ENCODE results near the gene VPS39. TPM values are rescaled to one million over a fixed set of nuclear protein-coding genes. Genes with fewer than 3 reads are reported as not detected.

Gene VPS39
- total RNA-seq, 4 donors from 2014 or later, result 59.1 to 101 (median 73.1) TPM

- Histone ChIP-seq H3K4me3 (no peak overlapping the region), H3K36me3 (no peaks in the 10 kb centered on the region), H3K9me3 (no peaks in the 10 kb centered on the region), H3K4me1 (no peaks in the 10 kb centered on the region), H3K27me3 (no peaks in the 10 kb centered on the region), H3K27ac (no peak overlapping the region)
- DNase-seq, result no peak
- intact Hi-C loops (cut with DNase I; ENCODE audit: low total_unique reads), result no loop called here
- TF ChIP-seq POLR2A (IDR thresholded peaks at IDR 0.05), result no peak
- TF ChIP-seq CTCF (IDR thresholded peaks at IDR 0.05), result no peak
Measured at GRCh38 chr15:42130246-42130986, 77.7 kb downstream of the VPS39 start.

- H3K36me3 ChIP-seq, result no peaks in the 10 kb centered on the region
- no peaks in the 10 kb centered on the region for H3K27me3 ChIP-seq
- no peak for TF ChIP-seq CTCF (IDR thresholded peaks at IDR 0.05)
- no peak for DNase-seq
- intact Hi-C loops (cut with DNase I; ENCODE audit: low total_unique reads), result no loop called here
- no peak overlapping the region for H3K4me3 ChIP-seq
- H3K27ac ChIP-seq, result no peak overlapping the region
- H3K4me1 ChIP-seq, result no peaks in the 10 kb centered on the region
- no peaks in the 10 kb centered on the region for H3K9me3 ChIP-seq
Measured at GRCh38 chr15:42129364-42129763, 78.7 kb downstream of the VPS39 start.

- Histone ChIP-seq H3K4me3 (no peak overlapping the region), H3K36me3 (no peaks in the 10 kb centered on the region), H3K27me3 (no peaks in the 10 kb centered on the region), H3K9me3 (no peaks in the 10 kb centered on the region), H3K27ac (no peak overlapping the region), H3K4me1 (no peaks in the 10 kb centered on the region)
- intact Hi-C loops (cut with DNase I; ENCODE audit: low total_unique reads), result no loop called here
- TF ChIP-seq CTCF (IDR thresholded peaks at IDR 0.05), result no peak
- no peak for TF ChIP-seq POLR2A (IDR thresholded peaks at IDR 0.05)
- no peak for DNase-seq
Measured at GRCh38 chr15:42128476-42128875, 79.6 kb downstream of the VPS39 start.

- no peak overlapping the region for H3K27ac ChIP-seq
- intact Hi-C loops (cut with DNase I; ENCODE audit: low total_unique reads), result no loop called here
- H3K9me3 ChIP-seq, result no peaks in the 10 kb centered on the region
- no peak for DNase-seq
- H3K27me3 ChIP-seq, result no peaks in the 10 kb centered on the region
- H3K4me3 ChIP-seq, result no peak overlapping the region
- no peaks in the 10 kb centered on the region for H3K4me1 ChIP-seq
- H3K36me3 ChIP-seq, result no peaks in the 10 kb centered on the region
- TF ChIP-seq CTCF (IDR thresholded peaks at IDR 0.05) (no peak), POLR2A (IDR thresholded peaks at IDR 0.05) (no peak)
Measured at GRCh38 chr15:42123546-42123945, 84.6 kb downstream of the VPS39 start.

GRCh38 chr15:42121682-42122081, 86.4 kb downstream of the VPS39 start:
- no peak for DNase-seq
- H3K36me3 ChIP-seq, result no peaks in the 10 kb centered on the region
- H3K27ac ChIP-seq, result no peak overlapping the region
- no peak for TF ChIP-seq CTCF (IDR thresholded peaks at IDR 0.05)
- H3K9me3 ChIP-seq, result no peaks in the 10 kb centered on the region
- H3K27me3 ChIP-seq, result no peaks in the 10 kb centered on the region
- intact Hi-C loops (cut with DNase I; ENCODE audit: low total_unique reads), result no loop called here
- H3K4me1 ChIP-seq, result no peaks in the 10 kb centered on the region
- H3K4me3 ChIP-seq, result no peak overlapping the region

Measured in uterus (tissue), 4 donors.